Gastroesophageal sphincter (tissue), 4 donors: ENCODE data around the gene MISP. TPM values are rescaled to one million over a fixed set of nuclear protein-coding genes. Genes with fewer than 3 reads are reported as not detected.

Experiments used
- ATAC-seq: fragments of 150-250 bp; one replicate; pipeline ENCODE4 v1.9.1; 2016; ENCODE audit warnings: mild to moderate bottlenecking, moderate library complexity
- H3K27ac ChIP-seq, 4 donors: fragments of 200-600 bp; sonication (generic) in 3 of 4; 1 replicate in 3 of 4; 2 replicates in 1 of 4; pipeline ENCODE4 v1.5.1; 2016 to 2019
- H3K27me3 ChIP-seq: fragments of 200-600 bp; sonication (generic); one replicate; pipeline ENCODE4 v1.5.1; 2019
- H3K36me3 ChIP-seq, 2 donors: fragments of 200-600 bp; sonication (generic); one replicate each; pipeline ENCODE4 v1.5.1; 2019; ENCODE audit warnings: control low read depth in 1 of 2
- H3K4me1 ChIP-seq, 3 donors: fragments of 200-600 bp; sonication (generic); 1 replicate in 2 of 3; 2 replicates in 1 of 3; pipeline ENCODE4 v1.5.1; 2016 to 2019; ENCODE audit warnings: control low read depth in 2 of 3
- H3K4me3 ChIP-seq, 2 donors: fragments of 200-600 bp; sonication (generic); one replicate each; pipeline ENCODE4 v1.5.1; 2019; ENCODE audit warnings: mild to moderate bottlenecking in 1 of 2, moderate library complexity in 1 of 2
- H3K9me3 ChIP-seq, 3 donors: fragments of 200-600 bp; sonication (generic); one replicate each; pipeline ENCODE4 v1.5.1; 2017 to 2019; ENCODE audit warnings: control low read depth in 2 of 3
- CTCF ChIP-seq, 4 experiments: fragments of 200-600 bp in 2 of 4; fragments of 450-650 bp in 2 of 4; sonication (generic) in 1 of 4; IDR thresholded peaks; one replicate each; pipeline ENCODE4 v1.5.1; 2017 to 2019; ENCODE audit warnings: antibody characterized with exemption in 4 of 4, mild to moderate bottlenecking in 2 of 4, moderate library complexity in 2 of 4
- EP300 ChIP-seq: sonication (generic); formaldehyde crosslinking; IDR thresholded peaks from one replicate; pipeline ENCODE4 v1.6.1; 2017; ENCODE audit warnings: antibody characterized with exemption, mild to moderate bottlenecking
- POLR2A ChIP-seq, 2 donors: fragments of 450-650 bp; IDR thresholded peaks; one replicate each; pipeline ENCODE4 v1.6.1; 2017; ENCODE audit warnings: antibody characterized with exemption in 2 of 2, mild to moderate bottlenecking in 2 of 2, moderate library complexity in 1 of 2
- POLR2AphosphoS5 ChIP-seq: sonication (generic); formaldehyde crosslinking; IDR thresholded peaks from one replicate; pipeline ENCODE4 v1.6.1; 2017; ENCODE audit warnings: antibody characterized with exemption
- WGBS, 2 donors: methylation state at CpG; one replicate each; pipeline ENCODE4 v1.1.5; 2018; ENCODE audit warnings: low coverage in 1 of 2; 5-methylcytosine and 5-hydroxymethylcytosine counted together
- total RNA-seq, 4 donors: library from RNA; depleted of rRNA; stranded (reverse); fragments of >200 nt; gene quantifications; one replicate each; pipeline ENCODE4 v1.1.0, GENCODE V29; 2016

Gene MISP
- total RNA-seq, 4 donors from 2014 or later, result 0.52 TPM; not detected in 3

- no peak for ATAC-seq
- Histone ChIP-seq H3K27ac (no peak overlapping the region), H3K4me3 (no peak overlapping the region), H3K4me1 (no peaks in the 10 kb centered on the region), H3K9me3 (peaks cover 0 to 26% (median 0%) of the 10 kb centered on the region in 3 donors), H3K36me3 (no peaks in the 10 kb centered on the region), H3K27me3 (peaks cover 29% of the 10 kb centered on the region)
- TF ChIP-seq POLR2AphosphoS5, result no peak
- TF ChIP-seq POLR2A (IDR thresholded peaks at IDR 0.05), result no peak
- no peak for TF ChIP-seq CTCF (IDR thresholded peaks at IDR 0.05)
- no peak for TF ChIP-seq EP300
- 96% methylated on average over 4 of the region's 15 CpGs; no CpG with 5 or more reads in 1 of the 2 donors for WGBS, 2 donors
Observed at GRCh38 chr19:755063-755462, 4.2 kb downstream of the MISP start.

GRCh38 chr19:756236-756635 lies 5.3 kb downstream of the MISP start:
- no peak for ATAC-seq
- no peak for TF ChIP-seq EP300
- TF ChIP-seq POLR2A (IDR thresholded peaks at IDR 0.05), result no peak
- no peak for TF ChIP-seq POLR2AphosphoS5
- no peak for TF ChIP-seq CTCF (IDR thresholded peaks at IDR 0.05)
- Histone ChIP-seq H3K4me3 (no peak overlapping the region), H3K27me3 (peaks cover 20% of the 10 kb centered on the region), H3K36me3 (no peaks in the 10 kb centered on the region), H3K4me1 (no peaks in the 10 kb centered on the region), H3K9me3 (peaks cover 0 to 26% (median 0%) of the 10 kb centered on the region in 3 donors), H3K27ac (no peak overlapping the region)

GRCh38 chr19:756821-757688 lies 6.1 kb downstream of the MISP start:
- Histone ChIP-seq H3K9me3 (peaks cover 0 to 31% (median 0%) of the 10 kb centered on the region in 3 donors), H3K4me3 (no peak overlapping the region), H3K36me3 (no peaks in the 10 kb centered on the region), H3K27me3 (peaks cover 18% of the 10 kb centered on the region), H3K4me1 (no peaks in the 10 kb centered on the region), H3K27ac (no peak overlapping the region)
- no CpG with 5 or more reads among the region's 36 CpGs for WGBS, 2 donors
- TF ChIP-seq EP300, result no peak
- TF ChIP-seq POLR2A (IDR thresholded peaks at IDR 0.05), result no peak
- no peak for TF ChIP-seq POLR2AphosphoS5
- TF ChIP-seq CTCF (IDR thresholded peaks at IDR 0.05), result no peak
- ATAC-seq, result no peak

- H3K27ac ChIP-seq, result no peak overlapping the region
- no peaks in the 10 kb centered on the region for H3K36me3 ChIP-seq
- no CpG with 5 or more reads among the region's 50 CpGs for WGBS, 2 donors
- peaks cover 0 to 31% (median 0%) of the 10 kb centered on the region in 3 donors for H3K9me3 ChIP-seq
- H3K27me3 ChIP-seq, result peaks cover 8% of the 10 kb centered on the region
- no peak overlapping the region for H3K4me3 ChIP-seq
- no peaks in the 10 kb centered on the region for H3K4me1 ChIP-seq
- TF ChIP-seq EP300 (no peak), CTCF (IDR thresholded peaks at IDR 0.05) (no peak), POLR2A (IDR thresholded peaks at IDR 0.05) (no peak), POLR2AphosphoS5 (no peak)
- no peak for ATAC-seq
Observed at GRCh38 chr19:757811-758668, 7.1 kb downstream of the MISP start.
